Mesothelial cell of epicardium (in vitro differentiated cells): Measurements from ENCODE around the gene SCGB2A2. TPM values are rescaled to one million over a fixed set of nuclear protein-coding genes. Genes with fewer than 3 reads are reported as not detected.

Experiments used
- total RNA-seq: library from RNA; stranded (reverse); gene quantifications from 3 replicates; pipeline ENCODE4 v1.2.1, GENCODE V29; 2021

The SCGB2A2 gene
- total RNA-seq, 1 donor from 2014 or later, result not detected

Other genes with a start within 250 kb of the SCGB2A2 start
- gene INCENP, start 146.1 kb upstream of the SCGB2A2 start, total RNA-seq, result 50.4 to 51.6 TPM (median 50.9 TPM) in 3 replicates
- not detected in 3 replicates for gene SCGB1D1, start 79.9 kb upstream of the SCGB2A2 start, total RNA-seq
- not detected in 3 replicates for gene SCGB2A1, start 61.5 kb upstream of the SCGB2A2 start, total RNA-seq
- not detected in 3 replicates for gene SCGB1D2, start 27.9 kb upstream of the SCGB2A2 start, total RNA-seq
- not detected in 3 replicates for gene SCGB1D4, start 28.9 kb downstream of the SCGB2A2 start, total RNA-seq
- 6.5 to 7.5 TPM (median 6.7 TPM) in 3 replicates for gene ASRGL1, start 67.3 kb downstream of the SCGB2A2 start, total RNA-seq
- gene SCGB1A1, start 148.9 kb downstream of the SCGB2A2 start, total RNA-seq, result not detected in 3 replicates